ENCODE results near the gene GALK1. TPM values are rescaled to one million over a fixed set of nuclear protein-coding genes. Genes with fewer than 3 reads are reported as not detected.

Gene GALK1
- total RNA-seq, 4 donors from 2014 or later: 8.7 to 18.3 (median 11.0) TPM

- intact Hi-C loops (cut with DNase I; ENCODE audit: low total_unique reads): no loop called here
- Histone ChIP-seq H3K9me3 (no peaks in the 10 kb centered on the region), H3K4me3 (no peak overlapping the region), H3K27ac (no peak overlapping the region), H3K27me3 (no peaks in the 10 kb centered on the region), H3K36me3 (no peaks in the 10 kb centered on the region), H3K4me1 (peaks cover 5 to 9% of the 10 kb centered on the region in 2 donors)
- in situ Hi-C loops (cut with MboI; ENCODE audit: low sequenced_read_pairs in 4 of 4): loop anchor here in 1 of 4 donors (25.0 kb wide), 1 partner anchor 129 kb away; the partner anchor contains the start of genes TRIM47 and TRIM65
- ATAC-seq (no peak), DNase-seq (no peak)
- no peak for TF ChIP-seq CTCF (IDR thresholded peaks at IDR 0.05 in 4 of 5, conservative IDR thresholded peaks at IDR 0.05 in 1 of 5)
- no peak for TF ChIP-seq POLR2A (IDR thresholded peaks at IDR 0.05)
These were observed 6.7 kb downstream of the GALK1 start for GRCh38 chr17:75758131-75758905.

DNA sequence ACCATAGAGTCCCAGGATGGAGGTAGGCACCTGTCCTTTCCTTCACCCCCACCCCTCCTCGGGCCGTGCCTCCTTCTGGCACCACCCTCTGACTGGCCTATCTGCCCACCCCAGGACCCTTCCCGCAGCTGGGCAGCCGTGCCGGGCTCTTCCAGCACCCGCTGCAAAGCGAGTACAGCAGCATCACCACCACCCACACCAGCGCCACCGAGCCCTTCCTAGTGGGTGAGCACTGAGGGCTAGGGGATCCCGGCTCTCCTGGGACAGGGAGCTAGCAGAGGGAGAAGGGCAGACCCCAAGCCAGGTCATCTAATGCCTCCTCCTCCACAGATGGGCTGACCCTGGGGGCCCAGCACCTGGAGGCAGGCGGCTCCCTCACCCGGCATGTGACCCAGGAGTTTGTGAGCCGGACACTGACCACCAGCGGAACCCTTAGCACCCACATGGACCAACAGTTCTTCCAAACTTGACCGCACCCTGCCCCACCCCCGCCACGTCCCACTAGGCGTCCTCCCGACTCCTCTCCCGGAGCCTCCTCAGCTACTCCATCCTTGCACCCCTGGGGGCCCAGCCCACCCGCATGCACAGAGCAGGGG lies 7.8 kb downstream of the GALK1 start:
- Histone ChIP-seq H3K9me3 (no peaks in the 10 kb centered on the region), H3K27me3 (no peaks in the 10 kb centered on the region), H3K27ac (no peak overlapping the region), H3K4me1 (peaks cover 6 to 9% of the 10 kb centered on the region in 2 donors), H3K36me3 (no peaks in the 10 kb centered on the region), H3K4me3 (no peak overlapping the region)
- no peak for DNase-seq
- TF ChIP-seq POLR2A (IDR thresholded peaks at IDR 0.05) (no peak), CTCF (IDR thresholded peaks at IDR 0.05 in 4 of 5, conservative IDR thresholded peaks at IDR 0.05 in 1 of 5) (no peak)
- ATAC-seq: no peak
- intact Hi-C loops (cut with DNase I; ENCODE audit: low total_unique reads): no loop called here
- in situ Hi-C loops (cut with MboI; ENCODE audit: low sequenced_read_pairs in 4 of 4): loop anchor here in 1 of 4 donors (25.0 kb wide), 1 partner anchor 130 kb away; the partner anchor contains the start of genes TRIM47 and TRIM65

- Histone ChIP-seq H3K4me1 (peaks cover 6 to 9% of the 10 kb centered on the region in 2 donors), H3K27me3 (no peaks in the 10 kb centered on the region), H3K36me3 (no peaks in the 10 kb centered on the region), H3K9me3 (no peaks in the 10 kb centered on the region), H3K27ac (no peak overlapping the region), H3K4me3 (no peak overlapping the region)
- TF ChIP-seq POLR2A (IDR thresholded peaks at IDR 0.05) (no peak), CTCF (IDR thresholded peaks at IDR 0.05 in 4 of 5, conservative IDR thresholded peaks at IDR 0.05 in 1 of 5) (no peak)
- in situ Hi-C loops (cut with MboI; ENCODE audit: low sequenced_read_pairs in 4 of 4): loop anchor here in 1 of 4 donors (25.0 kb wide), 1 partner anchor 131 kb away; the partner anchor contains the start of genes TRIM47 and TRIM65
- DNase-seq (no peak), ATAC-seq (no peak)
- intact Hi-C loops (cut with DNase I; ENCODE audit: low total_unique reads): no loop called here
These were observed 8.4 kb downstream of the GALK1 start for GRCh38 chr17:75756451-75757085.

DNA sequence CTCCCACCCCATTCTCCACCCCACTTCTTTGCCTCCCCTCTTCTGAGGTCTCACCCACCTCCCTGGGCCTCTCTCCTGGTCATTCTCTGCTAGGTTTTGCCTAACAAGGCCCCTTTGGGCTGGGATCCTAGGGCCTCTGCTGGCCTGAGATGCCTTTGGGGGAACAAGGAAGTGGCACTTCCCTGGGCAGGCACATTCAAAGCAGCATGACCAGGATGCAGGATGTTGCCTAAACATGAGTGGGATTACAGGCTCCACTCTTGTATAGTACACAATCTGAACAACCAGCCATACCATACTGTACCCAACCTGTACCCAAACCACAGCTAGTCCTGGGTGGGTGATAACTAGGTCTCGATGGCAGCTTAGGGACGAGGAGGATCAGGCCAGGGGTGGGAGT lies 9.0 kb downstream of the GALK1 start:
- in situ Hi-C loops (cut with MboI; ENCODE audit: low sequenced_read_pairs in 4 of 4): loop anchor here in 1 of 4 donors (25.0 kb wide), 1 partner anchor 131 kb away; the partner anchor contains the start of genes TRIM47 and TRIM65
- Histone ChIP-seq H3K36me3 (no peaks in the 10 kb centered on the region), H3K27me3 (no peaks in the 10 kb centered on the region), H3K4me1 (peaks cover 6 to 9% of the 10 kb centered on the region in 2 donors), H3K4me3 (no peak overlapping the region), H3K27ac (no peak overlapping the region), H3K9me3 (no peaks in the 10 kb centered on the region)
- TF ChIP-seq CTCF (IDR thresholded peaks at IDR 0.05 in 4 of 5, conservative IDR thresholded peaks at IDR 0.05 in 1 of 5) (no peak), POLR2A (IDR thresholded peaks at IDR 0.05) (no peak)
- no peak for ATAC-seq
- intact Hi-C loops (cut with DNase I; ENCODE audit: low total_unique reads): no loop called here
- DNase-seq: no peak

All from gastrocnemius medialis (tissue), 4 donors.